Measurements from ENCODE around the gene CCNG1. TPM values are rescaled to one million over a fixed set of nuclear protein-coding genes. Genes with fewer than 3 reads are reported as not detected.
A peak's percentile ranks its signal among the peaks of the same experiment; 100 is the strongest.

Gene CCNG1
- total RNA-seq, 1 donor from 2014 or later: 250 TPM

DNA sequence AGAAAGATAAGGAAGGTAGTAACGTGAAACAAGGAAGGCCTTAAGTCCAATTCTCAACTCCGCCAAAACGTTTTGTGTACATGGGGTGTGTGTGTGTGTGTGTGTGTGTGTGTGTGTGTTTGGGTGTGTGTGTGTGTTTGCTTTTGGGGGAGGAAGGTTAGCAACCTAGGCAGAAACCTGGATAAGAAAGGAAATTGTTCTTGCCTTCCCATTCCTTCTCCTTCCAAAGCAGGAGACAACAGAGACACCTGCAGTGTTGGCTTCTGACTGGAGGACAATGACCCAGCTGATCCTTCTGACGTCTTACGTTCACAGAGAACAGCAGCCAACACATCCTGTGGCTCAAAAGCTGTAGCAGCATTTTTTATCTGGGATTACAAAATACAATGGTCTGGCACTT is 4.1 kb upstream of the CCNG1 start:
- peaks cover 28% of the 10 kb centered on the region for H3K4me1 Mint-ChIP-seq (ENCODE audit: low read depth)
- H3K27ac Mint-ChIP-seq: peak overlapping the region; percentile 54
- no peak overlapping the region for H3K4me3 Mint-ChIP-seq (ENCODE audit: low read depth)
- H3K36me3 Mint-ChIP-seq (ENCODE audit: insufficient read depth): no peaks in the 10 kb centered on the region
- TF ChIP-seq, protein P1, sequence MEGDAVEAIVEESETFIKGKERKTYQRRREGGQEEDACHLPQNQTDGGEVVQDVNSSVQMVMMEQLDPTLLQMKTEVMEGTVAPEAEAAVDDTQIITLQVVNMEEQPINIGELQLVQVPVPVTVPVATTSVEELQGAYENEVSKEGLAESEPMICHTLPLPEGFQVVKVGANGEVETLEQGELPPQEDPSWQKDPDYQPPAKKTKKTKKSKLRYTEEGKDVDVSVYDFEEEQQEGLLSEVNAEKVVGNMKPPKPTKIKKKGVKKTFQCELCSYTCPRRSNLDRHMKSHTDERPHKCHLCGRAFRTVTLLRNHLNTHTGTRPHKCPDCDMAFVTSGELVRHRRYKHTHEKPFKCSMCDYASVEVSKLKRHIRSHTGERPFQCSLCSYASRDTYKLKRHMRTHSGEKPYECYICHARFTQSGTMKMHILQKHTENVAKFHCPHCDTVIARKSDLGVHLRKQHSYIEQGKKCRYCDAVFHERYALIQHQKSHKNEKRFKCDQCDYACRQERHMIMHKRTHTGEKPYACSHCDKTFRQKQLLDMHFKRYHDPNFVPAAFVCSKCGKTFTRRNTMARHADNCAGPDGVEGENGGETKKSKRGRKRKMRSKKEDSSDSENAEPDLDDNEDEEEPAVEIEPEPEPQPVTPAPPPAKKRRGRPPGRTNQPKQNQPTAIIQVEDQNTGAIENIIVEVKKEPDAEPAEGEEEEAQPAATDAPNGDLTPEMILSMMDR (IDR thresholded peaks at IDR 0.05; ENCODE audit: unreplicated experiment): no peak
- no peaks in the 10 kb centered on the region for H3K27me3 Mint-ChIP-seq
- H3K9me3 Mint-ChIP-seq (ENCODE audit: low read depth): peaks cover under 1% of the 10 kb centered on the region
- no peak for DNase-seq (ENCODE audit: low spot score, unreplicated experiment)

DNA sequence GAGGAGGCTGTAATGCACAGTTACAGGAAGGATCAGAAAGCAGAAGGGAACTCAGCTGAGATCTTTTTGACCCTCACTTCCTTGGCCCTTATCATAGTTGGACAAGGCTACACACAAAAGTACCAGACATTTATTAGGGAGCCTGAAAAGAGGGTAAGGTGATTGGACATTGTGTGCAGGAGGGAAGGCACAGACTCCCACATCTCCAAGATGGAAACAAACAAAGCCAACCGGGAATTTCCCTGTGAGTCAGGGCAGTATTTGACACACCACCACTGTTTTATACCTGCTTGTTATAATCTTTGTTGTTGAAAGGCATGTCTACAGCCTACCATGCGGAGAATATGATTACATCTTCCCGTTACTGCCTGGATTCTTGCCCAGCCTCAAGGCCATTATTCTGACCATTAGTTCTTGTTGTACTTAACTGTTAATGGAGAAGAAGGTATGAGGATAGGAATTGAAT is 3.0 kb upstream of the CCNG1 start:
- H3K4me1 Mint-ChIP-seq (ENCODE audit: low read depth): peaks cover 36% of the 10 kb centered on the region
- TF ChIP-seq, protein P1 (IDR thresholded peaks at IDR 0.05; ENCODE audit: unreplicated experiment): no peak
- peak overlapping the region; percentile 28 for H3K4me3 Mint-ChIP-seq (ENCODE audit: low read depth)
- peak overlapping the region; percentile 86 for H3K27ac Mint-ChIP-seq
- no peaks in the 10 kb centered on the region for H3K27me3 Mint-ChIP-seq
- DNase-seq (ENCODE audit: low spot score, unreplicated experiment): no peak
- H3K36me3 Mint-ChIP-seq (ENCODE audit: insufficient read depth): no peaks in the 10 kb centered on the region
- H3K9me3 Mint-ChIP-seq (ENCODE audit: low read depth): no peaks in the 10 kb centered on the region

DNA sequence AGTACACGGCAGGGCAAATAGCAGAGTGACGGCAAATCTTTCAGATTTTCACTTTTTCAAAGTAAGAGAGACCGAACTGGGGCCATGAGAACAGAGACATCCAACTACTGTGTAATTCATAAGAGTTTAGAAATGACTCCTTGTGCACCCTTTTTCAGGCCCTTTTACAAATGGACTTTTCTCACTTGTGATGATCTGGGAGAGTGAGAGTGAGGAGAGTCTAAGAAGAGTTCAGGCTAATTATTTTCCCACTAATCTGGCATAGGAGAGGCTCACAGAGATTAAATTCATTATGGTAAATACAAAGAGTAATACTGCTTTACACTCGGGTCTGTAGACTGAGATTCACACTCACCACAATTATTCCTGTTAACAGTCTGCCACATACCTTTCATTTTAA is 880 bp upstream of the CCNG1 start:
- Mint-ChIP-seq H3K4me3 (ENCODE audit: low read depth) (peak overlapping the region; percentile 96), H3K27ac (peak overlapping the region; percentile 93), H3K36me3 (ENCODE audit: insufficient read depth) (peaks cover 8% of the 10 kb centered on the region), H3K9me3 (ENCODE audit: low read depth) (no peaks in the 10 kb centered on the region), H3K4me1 (ENCODE audit: low read depth) (peaks cover 53% of the 10 kb centered on the region), H3K27me3 (no peaks in the 10 kb centered on the region)
- DNase-seq (ENCODE audit: low spot score, unreplicated experiment): no peak
- TF ChIP-seq, protein P1 (IDR thresholded peaks at IDR 0.05; ENCODE audit: unreplicated experiment): no peak

DNA sequence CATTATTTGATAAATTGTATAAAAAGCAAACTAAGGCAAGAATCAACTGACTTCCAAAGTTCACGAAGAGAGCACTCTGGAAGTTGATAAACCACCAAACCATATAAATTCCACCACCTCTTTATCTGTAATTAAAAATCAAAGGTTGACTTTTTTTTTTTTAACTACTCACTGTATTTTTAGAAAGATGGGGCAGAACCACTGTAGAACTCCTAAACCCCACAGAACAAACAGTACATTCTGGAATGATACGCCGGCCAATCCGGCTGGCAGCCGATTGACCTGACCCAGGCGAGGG is 435 bp upstream of the CCNG1 start:
- Mint-ChIP-seq H3K27ac (peak overlapping the region; percentile 93), H3K9me3 (ENCODE audit: low read depth) (no peaks in the 10 kb centered on the region), H3K4me3 (ENCODE audit: low read depth) (peak overlapping the region; percentile 96), H3K27me3 (no peaks in the 10 kb centered on the region), H3K4me1 (ENCODE audit: low read depth) (peaks cover 53% of the 10 kb centered on the region), H3K36me3 (ENCODE audit: insufficient read depth) (peaks cover 8% of the 10 kb centered on the region)
- TF ChIP-seq, protein P1 (IDR thresholded peaks at IDR 0.05; ENCODE audit: unreplicated experiment): no peak
- no peak for DNase-seq (ENCODE audit: low spot score, unreplicated experiment)

DNA sequence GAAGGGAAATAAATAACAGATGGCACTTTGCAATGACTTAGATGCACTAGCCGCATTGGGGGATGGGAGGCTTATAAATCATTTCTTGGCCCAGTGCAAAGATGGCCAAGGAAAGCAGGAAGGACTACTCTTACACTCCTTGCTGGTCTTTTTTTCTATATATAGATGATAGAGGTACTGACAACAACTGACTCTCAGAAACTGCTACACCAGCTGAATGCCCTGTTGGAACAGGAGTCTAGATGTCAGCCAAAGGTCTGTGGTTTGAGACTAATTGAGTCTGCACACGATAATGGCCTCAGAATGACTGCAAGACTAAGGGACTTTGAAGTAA is 1.7 kb downstream of the CCNG1 start:
- H3K27ac Mint-ChIP-seq: peak overlapping the region; percentile 93
- H3K27me3 Mint-ChIP-seq: no peaks in the 10 kb centered on the region
- no peaks in the 10 kb centered on the region for H3K9me3 Mint-ChIP-seq (ENCODE audit: low read depth)
- H3K4me3 Mint-ChIP-seq (ENCODE audit: low read depth): peak overlapping the region; percentile 96
- TF ChIP-seq, protein P1 (IDR thresholded peaks at IDR 0.05; ENCODE audit: unreplicated experiment): no peak
- peaks cover 42% of the 10 kb centered on the region for H3K4me1 Mint-ChIP-seq (ENCODE audit: low read depth)
- H3K36me3 Mint-ChIP-seq (ENCODE audit: insufficient read depth): peaks cover 16% of the 10 kb centered on the region
- no peak for DNase-seq (ENCODE audit: low spot score, unreplicated experiment)
